ENCODE results near the gene RAPGEF5. TPM values are rescaled to one million over a fixed set of nuclear protein-coding genes. Genes with fewer than 3 reads are reported as not detected.

Gene RAPGEF5
- total RNA-seq, 2 donors from 2014 or later: 66.5 to 70.8 TPM

DNA sequence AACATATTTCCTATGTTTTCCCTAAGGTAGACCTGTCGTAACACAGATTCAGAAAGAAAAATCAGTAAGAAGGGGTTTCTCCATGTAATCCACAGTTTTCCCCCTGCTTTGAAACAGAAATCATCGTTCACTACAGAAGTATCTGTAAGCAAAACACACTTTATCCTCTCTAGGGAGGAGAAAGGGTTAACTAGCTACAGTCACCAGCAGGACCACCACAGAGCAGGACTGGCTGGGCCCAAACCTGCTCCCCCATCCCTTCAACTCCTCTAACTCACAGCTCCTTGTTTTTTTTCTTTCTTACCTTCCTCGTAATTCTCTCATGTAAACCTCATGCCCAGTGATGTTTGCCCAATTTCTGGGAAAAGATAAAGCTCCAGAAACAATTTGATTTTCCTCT lies 167.7 kb downstream of the RAPGEF5 start:
- no peaks in the 10 kb centered on the region for H3K27me3 ChIP-seq (replicated peaks; ENCODE audit: insufficient read depth)
- TF ChIP-seq, protein P1, sequence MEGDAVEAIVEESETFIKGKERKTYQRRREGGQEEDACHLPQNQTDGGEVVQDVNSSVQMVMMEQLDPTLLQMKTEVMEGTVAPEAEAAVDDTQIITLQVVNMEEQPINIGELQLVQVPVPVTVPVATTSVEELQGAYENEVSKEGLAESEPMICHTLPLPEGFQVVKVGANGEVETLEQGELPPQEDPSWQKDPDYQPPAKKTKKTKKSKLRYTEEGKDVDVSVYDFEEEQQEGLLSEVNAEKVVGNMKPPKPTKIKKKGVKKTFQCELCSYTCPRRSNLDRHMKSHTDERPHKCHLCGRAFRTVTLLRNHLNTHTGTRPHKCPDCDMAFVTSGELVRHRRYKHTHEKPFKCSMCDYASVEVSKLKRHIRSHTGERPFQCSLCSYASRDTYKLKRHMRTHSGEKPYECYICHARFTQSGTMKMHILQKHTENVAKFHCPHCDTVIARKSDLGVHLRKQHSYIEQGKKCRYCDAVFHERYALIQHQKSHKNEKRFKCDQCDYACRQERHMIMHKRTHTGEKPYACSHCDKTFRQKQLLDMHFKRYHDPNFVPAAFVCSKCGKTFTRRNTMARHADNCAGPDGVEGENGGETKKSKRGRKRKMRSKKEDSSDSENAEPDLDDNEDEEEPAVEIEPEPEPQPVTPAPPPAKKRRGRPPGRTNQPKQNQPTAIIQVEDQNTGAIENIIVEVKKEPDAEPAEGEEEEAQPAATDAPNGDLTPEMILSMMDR (IDR thresholded peaks at IDR 0.05): no peak
- ATAC-seq (ENCODE audit: insufficient number of reproducible peaks, low FRiP score, low read depth): no peak
- no peaks in the 10 kb centered on the region for H3K9me3 ChIP-seq
- H3K4me3 ChIP-seq: no peak overlapping the region
- no peak for DNase-seq (ENCODE audit: low spot score)
- peaks cover 8% of the 10 kb centered on the region for H3K36me3 ChIP-seq
- H3K4me1 ChIP-seq (ENCODE audit: control insufficient read depth in 1 of 2, low read depth in 2 of 2): peaks cover 0 to 23% of the 10 kb centered on the region in 2 donors
- no peak overlapping the region for H3K27ac ChIP-seq

DNA sequence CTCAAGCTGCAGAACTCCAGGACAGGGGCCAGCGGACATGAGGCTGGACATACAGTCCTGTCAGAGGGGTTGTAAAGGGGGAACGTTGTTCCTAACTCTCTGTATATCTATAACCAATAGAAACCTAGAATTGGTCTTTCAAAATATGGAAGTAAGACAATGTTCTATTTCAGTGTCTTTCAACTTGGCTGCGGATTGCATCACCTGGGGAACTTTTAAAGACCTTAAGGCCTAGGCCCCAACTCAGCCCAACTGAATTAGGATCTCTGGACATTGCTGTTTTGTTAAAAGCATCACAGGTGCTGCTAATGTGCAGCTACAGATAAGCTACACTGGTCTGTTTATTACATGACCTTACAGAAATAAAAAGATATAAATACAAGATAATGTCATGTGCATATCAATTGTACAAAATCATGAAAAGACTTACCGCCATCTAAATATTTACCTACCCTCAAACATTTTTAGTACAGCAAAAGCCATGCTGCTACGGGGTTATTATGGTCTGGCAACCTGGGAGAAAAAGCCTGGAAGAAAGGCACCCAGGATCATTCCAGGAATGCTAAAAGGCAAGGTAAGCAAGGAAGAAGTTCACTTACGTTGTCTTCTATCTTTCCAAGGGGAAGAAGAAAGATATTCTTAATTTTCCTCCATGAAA lies 169.1 kb downstream of the RAPGEF5 start:
- no peaks in the 10 kb centered on the region for H3K9me3 ChIP-seq
- H3K27me3 ChIP-seq (replicated peaks; ENCODE audit: insufficient read depth): no peaks in the 10 kb centered on the region
- no peak for ATAC-seq (ENCODE audit: insufficient number of reproducible peaks, low FRiP score, low read depth)
- H3K4me3 ChIP-seq: no peak overlapping the region
- TF ChIP-seq, protein P1 (IDR thresholded peaks at IDR 0.05): no peak
- no peak overlapping the region for H3K27ac ChIP-seq
- H3K4me1 ChIP-seq (ENCODE audit: control insufficient read depth in 1 of 2, low read depth in 2 of 2): peaks cover 0 to 13% of the 10 kb centered on the region in 2 donors
- no peak for DNase-seq (ENCODE audit: low spot score)
- peaks cover 8% of the 10 kb centered on the region for H3K36me3 ChIP-seq

- Histone ChIP-seq H3K4me1 (ENCODE audit: control insufficient read depth in 1 of 2, low read depth in 2 of 2) (no peaks in the 10 kb centered on the region), H3K9me3 (no peaks in the 10 kb centered on the region), H3K4me3 (no peak overlapping the region), H3K27ac (no peak overlapping the region), H3K36me3 (peaks cover 8% of the 10 kb centered on the region), H3K27me3 (replicated peaks; ENCODE audit: insufficient read depth) (no peaks in the 10 kb centered on the region)
- ATAC-seq (ENCODE audit: insufficient number of reproducible peaks, low FRiP score, low read depth): no peak
- TF ChIP-seq, protein P1 (IDR thresholded peaks at IDR 0.05): no peak
- DNase-seq (ENCODE audit: low spot score): no peak
Measured at GRCh38 chr7:22185559-22185958, 171.4 kb downstream of the RAPGEF5 start.

- DNase-seq (ENCODE audit: low spot score) (no peak), ATAC-seq (ENCODE audit: insufficient number of reproducible peaks, low FRiP score, low read depth) (no peak)
- TF ChIP-seq, protein P1 (IDR thresholded peaks at IDR 0.05): no peak
- no peak overlapping the region for H3K27ac ChIP-seq
- H3K4me1 ChIP-seq (ENCODE audit: control insufficient read depth in 1 of 2, low read depth in 2 of 2): no peaks in the 10 kb centered on the region
- H3K4me3 ChIP-seq: no peak overlapping the region
- peaks cover 8% of the 10 kb centered on the region for H3K36me3 ChIP-seq
- no peaks in the 10 kb centered on the region for H3K27me3 ChIP-seq (replicated peaks; ENCODE audit: insufficient read depth)
- no peaks in the 10 kb centered on the region for H3K9me3 ChIP-seq
Measured at GRCh38 chr7:22184549-22185199, 172.3 kb downstream of the RAPGEF5 start.

- Histone ChIP-seq H3K27me3 (replicated peaks; ENCODE audit: insufficient read depth) (no peaks in the 10 kb centered on the region), H3K36me3 (peaks cover 8% of the 10 kb centered on the region), H3K4me1 (ENCODE audit: control insufficient read depth in 1 of 2, low read depth in 2 of 2) (no peaks in the 10 kb centered on the region), H3K27ac (no peak overlapping the region), H3K4me3 (no peak overlapping the region), H3K9me3 (no peaks in the 10 kb centered on the region)
- no peak for ATAC-seq (ENCODE audit: insufficient number of reproducible peaks, low FRiP score, low read depth)
- DNase-seq (ENCODE audit: low spot score): no peak
- TF ChIP-seq, protein P1 (IDR thresholded peaks at IDR 0.05): no peak
Measured at GRCh38 chr7:22183522-22184280, 173.3 kb downstream of the RAPGEF5 start.
